Measurements from ENCODE around the gene NTRK2. TPM values are rescaled to one million over a fixed set of nuclear protein-coding genes. Genes with fewer than 3 reads are reported as not detected.

Gene NTRK2
- total and polyA plus RNA-seq, 2 experiments from 2014 or later = 0.03 TPM; not detected in 1

DNA sequence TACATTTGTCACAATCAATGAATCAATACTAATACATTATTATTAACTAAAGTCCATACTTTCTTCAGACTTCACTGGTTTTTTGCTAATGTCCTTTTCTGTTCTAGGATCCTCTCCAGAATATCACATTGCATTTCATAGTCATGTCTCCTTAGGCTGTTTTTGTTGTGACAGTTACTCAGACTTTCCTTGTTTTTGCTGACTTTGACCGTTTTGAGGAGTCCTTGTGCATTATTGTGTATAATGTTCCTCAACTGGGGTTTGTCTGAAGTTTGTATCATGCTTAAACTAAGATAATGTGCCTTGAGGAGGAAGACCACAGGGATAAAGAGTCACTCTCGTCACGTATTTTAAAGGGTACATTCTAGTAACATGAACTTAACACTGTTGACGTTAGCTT, 376.9 kb downstream of the NTRK2 start:
- no peaks in the 10 kb centered on the region for H4K20me1 ChIP-seq (replicated peaks; ENCODE audit: insufficient read depth)
- no peak for TF ChIP-seq CTCF (conservative IDR thresholded peaks at IDR 0.05; ENCODE audit: low read depth in 2 of 2)
- no peak for TF ChIP-seq EZH2phosphoT487 (IDR thresholded peaks at IDR 0.05; ENCODE audit: unreplicated experiment)
- TF ChIP-seq ZNF462 (CRISPR knock-in tag; IDR thresholded peaks at IDR 0.05) = no peak
- no peak for TF ChIP-seq JUNB (IDR thresholded peaks at IDR 0.05; ENCODE audit: unreplicated experiment)
- 0 out of 2 replicates have a peak, but pooled peaks cover 5% of the 10 kb centered on the region for H3K9me2 ChIP-seq (ENCODE audit: insufficient read depth)
- Mint-ChIP-seq H3K4me3 (no peak overlapping the region), H3K27ac (no peak overlapping the region), H3K36me3 (ENCODE audit: low read depth) (no peaks in the 10 kb centered on the region), H3K27me3 (ENCODE audit: insufficient read depth, low read depth, poor library complexity) (peaks cover 1% of the 10 kb centered on the region), H3K9me3 (no peaks in the 10 kb centered on the region), H3K4me1 (no peaks in the 10 kb centered on the region)
- no peak overlapping the region for H3K4me3 ChIP-seq
- 0 out of 2 replicates have a peak, but pooled peaks cover under 1% of the 10 kb centered on the region for H3K4me1 ChIP-seq (ENCODE audit: insufficient read depth)
- H3K36me3 ChIP-seq (ENCODE audit: insufficient read depth) = no peaks in the 10 kb centered on the region
- no peak overlapping the region for H3K4me2 ChIP-seq
- no peak overlapping the region for H3K27ac ChIP-seq (ENCODE audit: low read depth)
- no peaks in the 10 kb centered on the region for H3F3A ChIP-seq (replicated peaks; ENCODE audit: low read depth)
- DNase-seq (ENCODE audit: low spot score) = no peak
- no peaks in the 10 kb centered on the region for H3K79me2 ChIP-seq (replicated peaks; ENCODE audit: insufficient read depth)
- no peaks in the 10 kb centered on the region for H3K27me3 ChIP-seq (ENCODE audit: insufficient read depth)
- no peak for ATAC-seq
- no peak overlapping the region for H2AFZ ChIP-seq

All from GM23338 (cell line).